A673 (cell line): Measurements from ENCODE around the gene RNF212B. TPM values are rescaled to one million over a fixed set of nuclear protein-coding genes. Genes with fewer than 3 reads are reported as not detected.

Source experiments
- BruUV-seq: library from RNA; stranded (reverse); fragments of 400-500 nt; replicated peaks from 2 replicates; lab custom pipeline; 2021; lab: Mats Ljungman, UMichigan
- CTCF ChIA-PET: fragments of 300-600 bp; sonication (Branson Sonifier 250); formaldehyde crosslinking; loops from one replicate; lab custom pipeline; 2022; ENCODE audit warnings: antibody characterized with exemption; lab: Charles Lee
- POLR2A ChIA-PET: fragments of 300-600 bp; sonication (Branson Sonifier 250); formaldehyde crosslinking; loops from one replicate; lab custom pipeline; 2022; ENCODE audit warnings: antibody characterized with exemption; ENCODE audit not compliant: low non-redundant PET; lab: Charles Lee
- DNase-seq: peaks from one replicate; pipeline ENCODE4 v3.0.0-alpha.2; 2015; ENCODE audit warnings: low spot score
- H3K27ac ChIP-seq: fragments of 200-600 bp; sonication (generic); 2 replicates; pipeline ENCODE4 v1.5.1; 2016; ENCODE audit warnings: mixed run types, low read depth, mild to moderate bottlenecking, mixed read lengths, antibody characterized with exemption, low read length; ENCODE audit not compliant: poor library complexity, severe bottlenecking
- H3K27me3 ChIP-seq: fragments of 200-600 bp; sonication (generic); replicated peaks from 2 replicates; pipeline ENCODE4 v1.6.1; 2017; ENCODE audit warnings: mixed run types, low read depth, mild to moderate bottlenecking, mixed read lengths, antibody characterized with exemption, low read length; ENCODE audit not compliant: insufficient read depth, poor library complexity
- H3K36me3 ChIP-seq: fragments of 200-600 bp; sonication (generic); 2 replicates; pipeline ENCODE4 v1.6.1; 2016; ENCODE audit warnings: mixed run types, mild to moderate bottlenecking, mixed read lengths, antibody characterized with exemption, low read length; ENCODE audit not compliant: insufficient read depth, poor library complexity, severe bottlenecking
- H3K4me1 ChIP-seq: fragments of 200-600 bp; sonication (generic); 2 replicates; pipeline ENCODE4 v1.6.1; 2017; ENCODE audit warnings: mixed run types, mild to moderate bottlenecking, mixed read lengths, antibody characterized with exemption, low read length; ENCODE audit not compliant: insufficient read depth, poor library complexity, severe bottlenecking
- H3K4me3 ChIP-seq: fragments of 200-600 bp; sonication (generic); 2 replicates; pipeline ENCODE4 v1.5.1; 2016; ENCODE audit warnings: low read depth, mixed run types, mild to moderate bottlenecking, mixed read lengths, low read length; ENCODE audit not compliant: poor library complexity, severe bottlenecking
- H3K9me3 ChIP-seq: fragments of 200-600 bp; sonication (generic); 2 replicates; pipeline ENCODE4 v1.6.1; 2016; ENCODE audit warnings: mixed run types, low read depth, mild to moderate bottlenecking, mixed read lengths, antibody characterized with exemption, low read length; ENCODE audit not compliant: poor library complexity, severe bottlenecking
- EZH2 ChIP-seq: fragments of 200-600 bp; sonication (generic); IDR thresholded peaks from 2 replicates; pipeline ENCODE4 v1.6.1; 2017; ENCODE audit warnings: borderline replicate concordance, low read depth, mild to moderate bottlenecking, mixed read lengths, antibody characterized with exemption, low read length; ENCODE audit not compliant: poor library complexity, severe bottlenecking
- intact Hi-C: fragments of 100-400 bp; cut with micrococcal nuclease; formaldehyde crosslinking; loops from one replicate; pipeline ENCODE4 v1.10.0; 2022; ENCODE audit not compliant: unreplicated experiment
- total RNA-seq: library from RNA; stranded (reverse); gene quantifications from 2 replicates; pipeline ENCODE4 v1.2.3, GENCODE V29; 2021
- TF ChIP-seq, protein P1 (sequence below): fragments of 300-800, 200-600 bp; sonication (generic); conservative IDR thresholded peaks from 2 replicates; pipeline ENCODE4 v1.5.1; 2017; ENCODE audit warnings: low read depth, mild to moderate bottlenecking, antibody characterized with exemption, low read length, moderate library complexity, mixed read lengths

Gene RNF212B
- total RNA-seq, 1 experiment from 2014 or later: not detected

DNA sequence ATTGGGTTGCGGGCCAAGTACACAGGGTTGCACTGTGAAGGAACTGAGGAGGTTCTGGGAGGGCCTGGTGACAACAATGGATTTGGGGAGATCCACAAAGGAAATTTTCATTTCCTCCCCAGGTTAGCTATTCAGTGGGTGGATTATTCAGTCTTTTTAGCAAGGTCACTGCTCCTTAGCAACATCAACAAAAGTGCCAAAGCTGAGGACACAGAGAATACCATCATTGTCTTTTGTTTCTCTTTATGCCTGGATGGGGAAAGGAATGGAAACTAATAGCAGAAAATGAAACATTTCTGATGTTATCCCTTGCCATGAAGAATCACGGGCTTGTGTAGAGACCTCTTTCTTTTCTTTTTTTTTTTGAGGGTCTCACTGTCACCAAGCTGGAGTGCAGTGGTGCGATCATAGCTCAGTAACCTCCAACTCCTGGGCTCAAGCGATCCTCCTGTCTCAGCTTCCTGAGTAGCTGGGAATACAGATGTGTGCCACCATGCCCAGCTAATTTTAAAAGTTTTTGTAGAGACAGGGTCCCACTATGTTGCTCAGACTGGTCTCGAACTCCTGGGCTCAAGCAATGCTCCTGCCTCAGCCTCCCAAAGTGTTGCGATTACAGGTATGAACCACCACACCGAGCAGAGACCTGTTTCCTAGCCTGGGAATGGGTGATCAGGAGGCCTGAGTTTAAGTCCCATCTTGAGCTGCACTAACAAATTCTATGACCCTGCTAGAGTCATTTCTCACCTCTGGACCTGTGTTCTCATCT is 58.5 kb downstream of the RNF212B start:
- DNase-seq: no peak
- H3K9me3 ChIP-seq: no peaks in the 10 kb centered on the region
- no TSS peak for BruUV-seq
- H3K27me3 ChIP-seq: no peaks in the 10 kb centered on the region
- peaks cover 3% of the 10 kb centered on the region for H3K36me3 ChIP-seq
- no peak overlapping the region for H3K4me3 ChIP-seq
- ChIA-PET CTCF (interaction anchor here (0.6 to 0.7 kb wide), 3 partner anchors 10 to 117 kb away, joined by 3 to 5 read pairs (median 4); partner anchors contain the start of genes BCL2L2 and HOMEZ), POLR2A (no interaction called here)
- TF ChIP-seq, protein P1, sequence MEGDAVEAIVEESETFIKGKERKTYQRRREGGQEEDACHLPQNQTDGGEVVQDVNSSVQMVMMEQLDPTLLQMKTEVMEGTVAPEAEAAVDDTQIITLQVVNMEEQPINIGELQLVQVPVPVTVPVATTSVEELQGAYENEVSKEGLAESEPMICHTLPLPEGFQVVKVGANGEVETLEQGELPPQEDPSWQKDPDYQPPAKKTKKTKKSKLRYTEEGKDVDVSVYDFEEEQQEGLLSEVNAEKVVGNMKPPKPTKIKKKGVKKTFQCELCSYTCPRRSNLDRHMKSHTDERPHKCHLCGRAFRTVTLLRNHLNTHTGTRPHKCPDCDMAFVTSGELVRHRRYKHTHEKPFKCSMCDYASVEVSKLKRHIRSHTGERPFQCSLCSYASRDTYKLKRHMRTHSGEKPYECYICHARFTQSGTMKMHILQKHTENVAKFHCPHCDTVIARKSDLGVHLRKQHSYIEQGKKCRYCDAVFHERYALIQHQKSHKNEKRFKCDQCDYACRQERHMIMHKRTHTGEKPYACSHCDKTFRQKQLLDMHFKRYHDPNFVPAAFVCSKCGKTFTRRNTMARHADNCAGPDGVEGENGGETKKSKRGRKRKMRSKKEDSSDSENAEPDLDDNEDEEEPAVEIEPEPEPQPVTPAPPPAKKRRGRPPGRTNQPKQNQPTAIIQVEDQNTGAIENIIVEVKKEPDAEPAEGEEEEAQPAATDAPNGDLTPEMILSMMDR: no peak
- no peak for TF ChIP-seq EZH2
- no peak overlapping the region for H3K27ac ChIP-seq
- intact Hi-C loops: loop anchor here (10.0 kb wide), 1 partner anchor 171 kb away; no protein-coding TSS in a partner anchor
- H3K4me1 ChIP-seq: peaks cover 22% of the 10 kb centered on the region

DNA sequence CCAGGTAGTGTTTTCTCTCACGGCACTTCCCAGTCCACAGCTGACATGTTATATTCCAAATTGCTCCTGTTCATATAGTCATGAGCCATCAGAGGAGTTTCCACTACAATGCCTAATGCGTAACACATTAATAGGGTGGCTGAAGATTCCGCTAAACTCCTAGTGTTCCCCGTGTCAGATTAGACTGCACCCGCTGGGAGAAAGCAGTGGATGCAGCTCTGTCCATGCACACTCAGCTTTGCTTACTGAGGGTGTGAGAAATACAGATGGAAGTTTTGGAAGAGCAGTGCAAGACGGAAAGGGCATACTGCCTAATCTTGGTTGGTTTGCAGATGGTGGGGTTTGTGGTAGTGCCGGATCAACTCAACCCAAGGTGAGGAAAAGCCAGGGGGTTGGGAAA is 59.4 kb downstream of the RNF212B start:
- POLR2A ChIA-PET: no interaction called here
- DNase-seq: no peak

DNA sequence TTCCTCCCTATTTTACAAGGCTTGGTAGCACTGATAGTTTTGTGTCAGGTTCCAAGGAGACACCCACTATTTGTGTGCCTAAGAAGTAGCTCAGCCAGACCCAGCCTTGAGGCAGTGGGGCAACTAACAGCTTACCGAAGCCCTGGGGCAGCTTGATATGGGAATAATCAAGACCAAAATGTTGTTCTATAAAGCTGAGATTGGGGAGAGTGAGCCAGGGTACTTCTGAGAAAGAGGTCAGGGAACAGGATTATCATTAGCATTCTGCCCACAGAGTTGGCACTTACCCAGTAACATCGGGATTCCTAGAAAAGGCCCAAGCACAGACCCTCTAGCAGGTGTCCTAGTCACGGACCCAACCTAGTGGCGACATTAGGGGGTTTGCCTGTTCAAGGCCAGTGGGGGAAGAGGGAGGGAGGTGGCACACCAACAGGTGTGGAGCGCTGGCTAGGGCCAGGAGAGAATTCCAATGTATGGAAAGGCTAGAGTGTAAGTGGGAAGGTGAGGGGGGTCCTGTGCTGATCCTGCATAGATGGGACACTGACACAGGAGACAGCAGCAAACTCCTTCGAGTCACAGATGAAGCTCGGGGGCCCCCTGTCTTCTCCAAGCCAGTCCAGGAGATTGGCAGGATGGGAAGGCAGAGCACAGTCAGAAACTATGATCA is 60.0 kb downstream of the RNF212B start:
- intact Hi-C loops: loop anchor here (2.0 to 10.0 kb wide), 2 partner anchors 33 to 173 kb away; no protein-coding TSS in a partner anchor
- peaks cover 23% of the 10 kb centered on the region for H3K4me1 ChIP-seq
- H3K36me3 ChIP-seq: peaks cover 3% of the 10 kb centered on the region
- DNase-seq: no peak
- POLR2A ChIA-PET: interaction anchor here (0.6 kb wide), 1 partner anchor 343 kb away, joined by 3 read pairs; no protein-coding TSS in a partner anchor
- CTCF ChIA-PET: no interaction called here
- H3K9me3 ChIP-seq: no peaks in the 10 kb centered on the region
- TF ChIP-seq, protein P1: no peak
- TF ChIP-seq EZH2: no peak
- H3K27me3 ChIP-seq: no peaks in the 10 kb centered on the region
- no peak overlapping the region for H3K4me3 ChIP-seq
- BruUV-seq: no TSS peak
- H3K27ac ChIP-seq: no peak overlapping the region

More for the DNA sequence above, 59.4 kb downstream of the RNF212B start:
- BruUV-seq: no TSS peak
- Histone ChIP-seq H3K4me3 (no peak overlapping the region), H3K4me1 (peaks cover 22% of the 10 kb centered on the region), H3K36me3 (peaks cover 3% of the 10 kb centered on the region), H3K27ac (no peak overlapping the region), H3K9me3 (no peaks in the 10 kb centered on the region), H3K27me3 (no peaks in the 10 kb centered on the region)
- intact Hi-C loops: loop anchor here (10.0 kb wide), 1 partner anchor 172 kb away; no protein-coding TSS in a partner anchor
- no peak for TF ChIP-seq EZH2
- TF ChIP-seq, protein P1: no peak
- CTCF ChIA-PET: no interaction called here
